ENCODE results near the gene GMNC.
"Not testable (repeated sequence)": the region's sequence is repeated elsewhere in the genome, so short reads cannot be mapped to it uniquely, and the experiment has no call there.

The GMNC gene

DNA sequence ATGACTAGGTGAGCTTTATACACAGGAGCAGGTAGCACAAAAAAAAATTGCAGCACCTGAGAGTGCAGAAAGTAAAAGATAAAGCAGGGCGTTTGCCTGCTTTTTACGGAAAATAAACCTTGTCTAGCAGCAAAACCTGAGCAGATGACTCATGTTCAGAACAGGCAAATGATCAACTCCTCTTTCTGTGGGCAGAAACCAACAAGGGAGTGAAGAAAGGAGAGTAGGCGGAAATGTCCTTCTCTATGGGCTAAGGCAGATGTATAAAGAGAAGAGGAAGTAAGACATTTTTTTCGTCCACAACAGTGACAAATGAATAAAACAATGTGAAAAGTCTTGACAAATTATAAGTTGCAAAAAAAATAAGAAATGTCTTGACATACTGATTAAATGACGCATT, 24.5 kb upstream of the GMNC start:
- TF ChIP-seq CTCF (IDR thresholded peaks at IDR 0.05; ENCODE audit: insufficient read depth, low read depth, low read length, missing control alignments) = no peak

GRCh38 chr3:190883973-190884832, 21.7 kb upstream of the GMNC start:
- peak; percentile 98 for TF ChIP-seq CTCF (IDR thresholded peaks at IDR 0.05; ENCODE audit: insufficient read depth, low read depth, low read length, missing control alignments)
- peak; percentile 67 for DNase-seq (ENCODE audit: low read depth)

More for the DNA sequence above, 24.5 kb upstream of the GMNC start:
- no peak overlapping the region for H3K4me3 ChIP-seq (ENCODE audit: low read length)
- peak; percentile 55 for DNase-seq (ENCODE audit: low read depth)

GRCh38 chr3:190883141-190883540, 20.6 kb upstream of the GMNC start:
- no peak for TF ChIP-seq CTCF (IDR thresholded peaks at IDR 0.05; ENCODE audit: insufficient read depth, low read depth, low read length, missing control alignments)
- no peak overlapping the region for H3K4me3 ChIP-seq (ENCODE audit: low read length)
- DNase-seq (ENCODE audit: low read depth) = no peak

More at GRCh38 chr3:190883973-190884832, 21.7 kb upstream of the GMNC start:
- no peak overlapping the region for H3K4me3 ChIP-seq (ENCODE audit: low read length)

DNA sequence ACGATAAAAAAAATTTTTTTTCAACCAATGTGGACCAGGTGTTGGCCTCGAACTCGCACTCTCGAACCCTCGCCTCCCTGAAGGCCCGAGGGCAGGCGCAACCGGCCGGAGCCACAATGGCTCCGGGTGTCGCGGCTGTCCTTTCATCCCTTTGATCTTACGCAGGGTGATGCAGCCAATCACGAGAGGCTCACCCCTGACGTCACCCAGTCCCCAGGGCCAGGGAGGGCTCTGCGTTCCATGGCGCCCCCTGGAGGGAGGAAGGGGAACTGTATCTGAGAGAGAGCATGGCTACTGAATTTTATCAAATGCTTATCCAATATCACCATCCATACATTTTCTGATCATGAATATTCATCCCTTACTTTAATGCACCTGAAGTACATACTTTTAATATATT, 15.4 kb upstream of the GMNC start:
- no peak for DNase-seq (ENCODE audit: low read depth)
- TF ChIP-seq CTCF (IDR thresholded peaks at IDR 0.05; ENCODE audit: insufficient read depth, low read depth, low read length, missing control alignments) = peak; percentile 36
- H3K4me3 ChIP-seq (ENCODE audit: low read length) = no peak overlapping the region

- H3K4me3 ChIP-seq (ENCODE audit: low read length); DNase-seq (ENCODE audit: low read depth): not testable (repeated sequence)
These were observed 13.9 kb upstream of the GMNC start for GRCh38 chr3:190876433-190876832.

GRCh38 chr3:190875061-190875460, 12.6 kb upstream of the GMNC start:
- not testable (repeated sequence) for DNase-seq (ENCODE audit: low read depth)

DNA sequence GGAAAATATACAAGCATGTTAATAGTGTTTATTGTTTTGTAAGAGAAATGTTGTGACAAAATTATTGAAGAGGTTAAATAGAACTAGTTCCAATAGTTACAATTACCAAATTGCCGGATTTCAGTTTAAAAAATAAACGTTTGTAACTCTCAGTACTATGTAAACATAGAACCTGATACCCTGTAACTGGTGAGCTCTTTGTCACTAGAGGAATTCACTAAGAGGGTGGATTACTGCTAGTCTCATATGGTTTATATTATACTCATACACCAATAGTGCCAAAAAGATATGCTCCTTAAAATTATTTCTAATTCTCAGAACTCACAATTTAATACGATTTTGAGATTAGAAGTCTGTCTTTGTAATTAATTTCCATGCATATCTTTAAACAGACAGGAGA, 7.6 kb upstream of the GMNC start:
- no peak for TF ChIP-seq CTCF (IDR thresholded peaks at IDR 0.05; ENCODE audit: insufficient read depth, low read depth, low read length, missing control alignments)
- no peak for DNase-seq (ENCODE audit: low read depth)
- no peak overlapping the region for H3K4me3 ChIP-seq (ENCODE audit: low read length)

More at GRCh38 chr3:190875061-190875460, 12.6 kb upstream of the GMNC start:
- H3K4me3 ChIP-seq (ENCODE audit: low read length) = not testable (repeated sequence)

DNA sequence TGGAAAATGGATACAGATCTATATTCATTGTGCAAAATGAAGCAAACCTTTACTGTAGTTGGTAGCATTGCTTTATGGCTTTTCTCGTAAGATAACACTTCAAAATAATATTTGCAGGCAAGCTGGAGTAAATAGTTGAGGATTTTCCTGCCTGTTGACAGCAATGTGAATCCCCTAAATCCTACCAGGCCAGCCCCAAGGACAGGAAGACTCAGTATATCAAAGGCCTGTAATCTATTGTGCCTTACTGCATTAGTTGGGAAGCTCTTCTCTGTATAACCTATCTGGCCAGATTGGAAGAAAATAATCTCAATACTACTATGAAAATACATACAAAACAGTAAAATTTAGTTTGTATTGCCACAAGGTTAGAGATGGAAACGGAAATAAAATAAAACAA, 4.6 kb upstream of the GMNC start:
- H3K4me3 ChIP-seq (ENCODE audit: low read length) = no peak overlapping the region
- DNase-seq (ENCODE audit: low read depth) = no peak
- TF ChIP-seq CTCF (IDR thresholded peaks at IDR 0.05; ENCODE audit: insufficient read depth, low read depth, low read length, missing control alignments) = no peak
